ENCODE data around the gene LCNL1. TPM values are rescaled to one million over a fixed set of nuclear protein-coding genes. Genes with fewer than 3 reads are reported as not detected.

The LCNL1 gene
- total and polyA plus RNA-seq, 2 of the 13 experiments (the other 11 are each of a cell fraction or from before 2014, with no cell fraction given), result not detected

DNA sequence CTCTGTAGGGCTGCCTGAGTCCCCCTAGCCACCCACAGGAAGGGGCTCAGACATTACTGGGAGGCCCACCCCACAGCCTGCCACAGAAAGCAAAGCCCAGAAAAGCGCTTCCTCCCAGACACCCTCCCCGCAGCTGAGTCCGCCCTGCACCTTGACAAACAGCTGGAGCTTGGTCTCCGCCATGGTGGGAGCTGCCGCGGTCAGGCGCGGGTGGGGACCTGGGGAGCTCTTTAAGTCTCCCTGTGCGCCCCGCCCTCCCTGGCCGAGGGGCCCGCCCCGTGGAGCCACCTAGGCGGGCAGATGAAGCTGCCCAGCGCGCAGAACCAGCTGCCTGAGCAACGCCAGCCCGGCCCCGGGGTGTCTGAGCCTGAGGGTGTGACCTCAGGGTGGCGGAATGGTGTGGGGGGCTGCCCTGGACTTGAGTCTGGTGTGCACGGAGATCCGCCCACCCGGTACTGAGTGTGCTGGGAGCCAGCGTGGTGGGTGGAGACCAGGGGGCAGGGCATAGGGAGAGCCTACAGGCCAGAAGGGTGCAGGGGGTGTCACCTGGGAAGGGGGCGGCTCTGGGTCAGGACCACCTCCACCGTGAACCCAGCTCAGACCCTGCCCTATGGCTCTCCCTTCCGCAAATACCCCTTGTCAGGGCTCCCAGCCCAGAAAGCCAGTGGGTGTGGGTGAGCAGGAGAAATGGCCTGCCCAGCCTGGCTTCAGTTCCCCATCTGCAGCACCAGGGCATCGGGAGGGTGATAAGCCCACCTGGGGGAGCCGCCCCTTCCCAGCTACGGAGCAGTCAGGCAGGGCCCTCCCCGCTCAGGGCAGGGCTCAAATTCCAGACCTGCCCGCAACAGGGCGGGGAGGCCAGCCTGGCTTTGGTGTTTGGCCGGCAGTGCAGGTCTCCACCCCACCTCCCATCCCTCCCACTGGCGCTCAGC lies 13.8 kb downstream of the LCNL1 start, which contains the start of gene CLIC3 (continued):
- TF ChIP-seq, protein P1, sequence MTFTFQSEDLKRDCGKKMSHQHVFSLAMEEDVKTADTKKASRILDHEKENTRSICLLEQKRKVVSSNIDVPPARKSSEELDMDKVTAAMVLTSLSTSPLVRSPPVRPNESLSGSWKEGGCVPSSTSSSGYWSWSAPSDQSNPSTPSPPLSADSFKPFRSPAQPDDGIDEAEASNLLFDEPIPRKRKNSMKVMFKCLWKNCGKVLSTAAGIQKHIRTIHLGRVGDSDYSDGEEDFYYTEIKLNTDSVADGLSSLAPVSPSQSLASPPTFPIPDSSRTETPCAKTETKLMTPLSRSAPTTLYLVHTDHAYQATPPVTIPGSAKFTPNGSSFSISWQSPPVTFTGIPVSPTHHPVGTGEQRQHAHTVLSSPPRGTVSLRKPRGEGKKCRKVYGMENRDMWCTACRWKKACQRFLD (CRISPR knock-in tag; IDR thresholded peaks at IDR 0.05; ENCODE audit: borderline replicate concordance), result 0 out of 2 replicates have a peak, but pooled peaks have one; percentile 39
- TF ChIP-seq GRHL1 (CRISPR knock-in tag; conservative IDR thresholded peaks at IDR 0.05) (no peak), POLR2G (IDR thresholded peaks at IDR 0.05; ENCODE audit: low read depth, low read length) (peak; percentile 27; the same call in 1 of the 2 replicates), HNF4A (CRISPR knock-in tag; IDR thresholded peaks at IDR 0.05) (peak; percentile 46), KDM2A (CRISPR knock-in tag; IDR thresholded peaks at IDR 0.05; ENCODE audit: borderline replicate concordance, low read depth) (peak; percentile 35; the same call in 1 of the 2 replicates), ZMYM3 (CRISPR knock-in tag; IDR thresholded peaks at IDR 0.05) (no peak), RBM39 (IDR thresholded peaks at IDR 0.05; ENCODE audit: low read depth, low read length, poor library complexity, severe bottlenecking) (no peak), ZNF430 (CRISPR knock-in tag; IDR thresholded peaks at IDR 0.05) (peak; percentile 54; the same call in 1 of the 2 replicates), ZFP90 (CRISPR knock-in tag; IDR thresholded peaks at IDR 0.05; ENCODE audit: borderline replicate concordance) (0 out of 2 replicates have a peak, but pooled peaks have one; percentile 40), HDAC2 (CRISPR knock-in tag; IDR thresholded peaks at IDR 0.05) (peak; percentile 37; the same call in 1 of the 2 replicates), NR2F6 (IDR thresholded peaks at IDR 0.05) (no peak; the same call in 1 of the 2 replicates), NR2F6 (CRISPR knock-in tag; IDR thresholded peaks at IDR 0.05) (0 out of 2 replicates have a peak, but pooled peaks have one; percentile 39), EEA1 (CRISPR knock-in tag; IDR thresholded peaks at IDR 0.05; ENCODE audit: borderline replicate concordance) (0 out of 2 replicates have a peak, but pooled peaks have one; percentile 26), SIX4 (CRISPR knock-in tag; IDR thresholded peaks at IDR 0.05) (peak; percentile 68), MTERF4 (CRISPR knock-in tag; IDR thresholded peaks at IDR 0.05) (peak; percentile 68; the same call in 1 of the 2 replicates), ZNF614 (CRISPR knock-in tag; IDR thresholded peaks at IDR 0.05; ENCODE audit: borderline replicate concordance) (no peak)
- TF ChIP-seq, protein P2, sequence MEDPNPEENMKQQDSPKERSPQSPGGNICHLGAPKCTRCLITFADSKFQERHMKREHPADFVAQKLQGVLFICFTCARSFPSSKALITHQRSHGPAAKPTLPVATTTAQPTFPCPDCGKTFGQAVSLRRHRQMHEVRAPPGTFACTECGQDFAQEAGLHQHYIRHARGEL (CRISPR knock-in tag; IDR thresholded peaks at IDR 0.05), result no peak
- TF ChIP-seq, protein P3, sequence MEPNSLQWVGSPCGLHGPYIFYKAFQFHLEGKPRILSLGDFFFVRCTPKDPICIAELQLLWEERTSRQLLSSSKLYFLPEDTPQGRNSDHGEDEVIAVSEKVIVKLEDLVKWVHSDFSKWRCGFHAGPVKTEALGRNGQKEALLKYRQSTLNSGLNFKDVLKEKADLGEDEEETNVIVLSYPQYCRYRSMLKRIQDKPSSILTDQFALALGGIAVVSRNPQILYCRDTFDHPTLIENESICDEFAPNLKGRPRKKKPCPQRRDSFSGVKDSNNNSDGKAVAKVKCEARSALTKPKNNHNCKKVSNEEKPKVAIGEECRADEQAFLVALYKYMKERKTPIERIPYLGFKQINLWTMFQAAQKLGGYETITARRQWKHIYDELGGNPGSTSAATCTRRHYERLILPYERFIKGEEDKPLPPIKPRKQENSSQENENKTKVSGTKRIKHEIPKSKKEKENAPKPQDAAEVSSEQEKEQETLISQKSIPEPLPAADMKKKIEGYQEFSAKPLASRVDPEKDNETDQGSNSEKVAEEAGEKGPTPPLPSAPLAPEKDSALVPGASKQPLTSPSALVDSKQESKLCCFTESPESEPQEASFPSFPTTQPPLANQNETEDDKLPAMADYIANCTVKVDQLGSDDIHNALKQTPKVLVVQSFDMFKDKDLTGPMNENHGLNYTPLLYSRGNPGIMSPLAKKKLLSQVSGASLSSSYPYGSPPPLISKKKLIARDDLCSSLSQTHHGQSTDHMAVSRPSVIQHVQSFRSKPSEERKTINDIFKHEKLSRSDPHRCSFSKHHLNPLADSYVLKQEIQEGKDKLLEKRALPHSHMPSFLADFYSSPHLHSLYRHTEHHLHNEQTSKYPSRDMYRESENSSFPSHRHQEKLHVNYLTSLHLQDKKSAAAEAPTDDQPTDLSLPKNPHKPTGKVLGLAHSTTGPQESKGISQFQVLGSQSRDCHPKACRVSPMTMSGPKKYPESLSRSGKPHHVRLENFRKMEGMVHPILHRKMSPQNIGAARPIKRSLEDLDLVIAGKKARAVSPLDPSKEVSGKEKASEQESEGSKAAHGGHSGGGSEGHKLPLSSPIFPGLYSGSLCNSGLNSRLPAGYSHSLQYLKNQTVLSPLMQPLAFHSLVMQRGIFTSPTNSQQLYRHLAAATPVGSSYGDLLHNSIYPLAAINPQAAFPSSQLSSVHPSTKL (CRISPR knock-in tag; IDR thresholded peaks at IDR 0.05), result 0 out of 2 replicates have a peak, but pooled peaks have one; percentile 21
